ENCODE data around the gene SPINT1.
"Not testable (repeated sequence)": the region's sequence is repeated elsewhere in the genome, so short reads cannot be mapped to it uniquely, and the experiment has no call there.

Gene SPINT1

GRCh38 chr15:40845511-40846284 lies 1.9 kb downstream of the SPINT1 start:
- DNase-seq (no peak), ATAC-seq (no peak)
- no peaks in the 10 kb centered on the region for H3K9me3 Mint-ChIP-seq
- peaks cover 27% of the 10 kb centered on the region for H3K27me3 Mint-ChIP-seq
- H3K4me1 Mint-ChIP-seq, result peaks cover 35% of the 10 kb centered on the region
- H3K27ac Mint-ChIP-seq, result no peak overlapping the region
- peak overlapping the region; percentile 9 to 11 for H3K4me3 Mint-ChIP-seq

- peaks cover 35% of the 10 kb centered on the region for H3K4me1 Mint-ChIP-seq
- H3K27me3 Mint-ChIP-seq, result peaks cover 27% of the 10 kb centered on the region
- H3K27ac Mint-ChIP-seq, result no peak overlapping the region
- ATAC-seq, result no peak
- H3K4me3 Mint-ChIP-seq, result peak overlapping the region in 1 of 2 donors; percentile 7
- no peaks in the 10 kb centered on the region for H3K9me3 Mint-ChIP-seq
- no peak for DNase-seq
Observed at GRCh38 chr15:40846841-40847222, 3.0 kb downstream of the SPINT1 start.

GRCh38 chr15:40847223-40847961 lies 3.5 kb downstream of the SPINT1 start:
- ATAC-seq, result no peak
- Mint-ChIP-seq H3K27ac (no peak overlapping the region), H3K9me3 (no peaks in the 10 kb centered on the region), H3K4me3 (peak overlapping the region in 1 of 2 donors; percentile 7), H3K27me3 (peaks cover 27% of the 10 kb centered on the region), H3K4me1 (peaks cover 35% of the 10 kb centered on the region)
- DNase-seq, result no peak

GRCh38 chr15:40850576-40851112 lies 6.8 kb downstream of the SPINT1 start:
- H3K4me1 Mint-ChIP-seq, result peaks cover 23% of the 10 kb centered on the region
- no peak overlapping the region for H3K4me3 Mint-ChIP-seq
- no peak overlapping the region for H3K27ac Mint-ChIP-seq
- peaks cover 1% of the 10 kb centered on the region for H3K27me3 Mint-ChIP-seq
- H3K9me3 Mint-ChIP-seq, result no peaks in the 10 kb centered on the region
- no peak for DNase-seq
- ATAC-seq, result no peak

GRCh38 chr15:40852529-40852928 lies 8.7 kb downstream of the SPINT1 start:
- no peak for ATAC-seq
- no peaks in the 10 kb centered on the region for H3K9me3 Mint-ChIP-seq
- H3K4me3 Mint-ChIP-seq, result no peak overlapping the region

GRCh38 chr15:40853241-40853890 lies 9.5 kb downstream of the SPINT1 start:
- no peaks in the 10 kb centered on the region for H3K27me3 Mint-ChIP-seq
- ATAC-seq (no peak), DNase-seq (no peak)
- peaks cover 10% of the 10 kb centered on the region for H3K4me1 Mint-ChIP-seq
- no peaks in the 10 kb centered on the region for H3K9me3 Mint-ChIP-seq
- H3K4me3 Mint-ChIP-seq, result no peak overlapping the region
- H3K27ac Mint-ChIP-seq, result no peak overlapping the region

More at GRCh38 chr15:40852529-40852928, 8.7 kb downstream of the SPINT1 start:
- no peaks in the 10 kb centered on the region for H3K27me3 Mint-ChIP-seq
- H3K27ac Mint-ChIP-seq, result peak overlapping the region in 1 of 2 donors; percentile 77
- DNase-seq, result no peak
- peaks cover 12% of the 10 kb centered on the region for H3K4me1 Mint-ChIP-seq

GRCh38 chr15:40854161-40854560 lies 10.3 kb downstream of the SPINT1 start:
- Mint-ChIP-seq H3K27me3 (no peaks in the 10 kb centered on the region), H3K4me3 (no peak overlapping the region)

GRCh38 chr15:40855706-40856234 lies 11.9 kb downstream of the SPINT1 start:
- ATAC-seq (no peak), DNase-seq (no peak)
- H3K9me3 Mint-ChIP-seq, result no peaks in the 10 kb centered on the region
- no peak overlapping the region for H3K4me3 Mint-ChIP-seq
- H3K4me1 Mint-ChIP-seq, result peaks cover 22% of the 10 kb centered on the region
- no peaks in the 10 kb centered on the region for H3K27me3 Mint-ChIP-seq
- H3K27ac Mint-ChIP-seq, result no peak overlapping the region

More at GRCh38 chr15:40854161-40854560, 10.3 kb downstream of the SPINT1 start:
- Mint-ChIP-seq H3K27ac (no peak overlapping the region), H3K4me1 (peaks cover 17% of the 10 kb centered on the region), H3K9me3 (no peaks in the 10 kb centered on the region)
- DNase-seq, result no peak
- ATAC-seq, result no peak

- DNase-seq, result no peak
- Mint-ChIP-seq H3K4me3 (no peak overlapping the region), H3K27me3 (no peaks in the 10 kb centered on the region), H3K9me3 (no peaks in the 10 kb centered on the region), H3K27ac (peak overlapping the region in 1 of 2 donors; percentile 29), H3K4me1 (peaks cover 22% of the 10 kb centered on the region)
- no peak for ATAC-seq
Observed at GRCh38 chr15:40856746-40857145, 12.9 kb downstream of the SPINT1 start.

- peaks cover 22% of the 10 kb centered on the region for H3K4me1 Mint-ChIP-seq
- no peak overlapping the region for H3K4me3 Mint-ChIP-seq
- no peak overlapping the region for H3K27ac Mint-ChIP-seq
- DNase-seq (peak; percentile 84), ATAC-seq (peak; percentile 90)
- H3K9me3 Mint-ChIP-seq, result no peaks in the 10 kb centered on the region
- H3K27me3 Mint-ChIP-seq, result no peaks in the 10 kb centered on the region
Observed at GRCh38 chr15:40857601-40858341, 13.9 kb downstream of the SPINT1 start.

GRCh38 chr15:40858706-40859105 lies 14.9 kb downstream of the SPINT1 start:
- H3K9me3 Mint-ChIP-seq, result no peaks in the 10 kb centered on the region
- no peak overlapping the region for H3K27ac Mint-ChIP-seq
- H3K27me3 Mint-ChIP-seq, result no peaks in the 10 kb centered on the region
- peaks cover 22% of the 10 kb centered on the region for H3K4me1 Mint-ChIP-seq
- ATAC-seq (no peak), DNase-seq (no peak)
- H3K4me3 Mint-ChIP-seq, result no peak overlapping the region

GRCh38 chr15:40859206-40859851 lies 15.5 kb downstream of the SPINT1 start:
- Mint-ChIP-seq H3K9me3 (no peaks in the 10 kb centered on the region), H3K27ac (no peak overlapping the region), H3K4me3 (peak overlapping the region in 1 of 2 donors; percentile 31), H3K4me1 (peaks cover 22% of the 10 kb centered on the region), H3K27me3 (peaks cover 5% of the 10 kb centered on the region)
- ATAC-seq (peak; percentile 92), DNase-seq (peak; percentile 83 to 85)

GRCh38 chr15:40861147-40861546 lies 17.3 kb downstream of the SPINT1 start:
- not testable (repeated sequence) for ATAC-seq, DNase-seq, H3K9me3 Mint-ChIP-seq, H3K27ac Mint-ChIP-seq, H3K4me3 Mint-ChIP-seq
- Mint-ChIP-seq H3K27me3 (peaks cover 13% of the 10 kb centered on the region), H3K4me1 (peaks cover 22% of the 10 kb centered on the region)

- no peak for DNase-seq
- Mint-ChIP-seq H3K4me3 (no peak overlapping the region), H3K4me1 (peaks cover 9% of the 10 kb centered on the region), H3K27ac (no peak overlapping the region), H3K9me3 (no peaks in the 10 kb centered on the region), H3K27me3 (peaks cover 13% of the 10 kb centered on the region)
- no peak for ATAC-seq
Observed at GRCh38 chr15:40863660-40864270, 19.9 kb downstream of the SPINT1 start.
